K562 (cell line): ENCODE measurements around the gene KXD1. TPM values are rescaled to one million over a fixed set of nuclear protein-coding genes. Genes with fewer than 3 reads are reported as not detected.
A peak's percentile ranks its signal among the peaks of the same experiment; 100 is the strongest.

Experiments used
- E2F6 ChIP-seq, 2 experiments: IDR thresholded peaks; 2 replicates each; pipeline ENCODE4 v1.6.1; 2011; ENCODE audit warnings: borderline replicate concordance in 1 of 2, control low read depth in 1 of 2, low read depth in 1 of 2, low read length in 1 of 2, mild to moderate bottlenecking in 1 of 2, mixed read lengths in 1 of 2, moderate library complexity in 1 of 2; ENCODE audit not compliant: insufficient read depth in 1 of 2, insufficient read length in 1 of 2, poor library complexity in 1 of 2, severe bottlenecking in 1 of 2; ENCODE audit errors: extremely low read depth in 1 of 2
- HDAC2 ChIP-seq: fragments of 450-650 bp; IDR thresholded peaks from 2 replicates; pipeline ENCODE4 v1.6.1; 2016; ENCODE audit warnings: mild to moderate bottlenecking
- HLTF ChIP-seq: fragments of 450-650 bp; IDR thresholded peaks from 2 replicates; pipeline ENCODE4 v1.6.1; 2016
- KLF13 ChIP-seq: fragments of 450-650 bp; IDR thresholded peaks from 2 replicates; pipeline ENCODE4 v1.6.1; 2016; ENCODE audit warnings: missing genetic modification characterization, low read depth, mild to moderate bottlenecking, missing compliant biosample characterization, moderate library complexity, borderline replicate concordance
- MAX ChIP-seq: sonication (generic); formaldehyde crosslinking; IDR thresholded peaks from 2 replicates; pipeline ENCODE4 v1.9.0; 2022; ENCODE audit warnings: mild to moderate bottlenecking, missing genetic modification reagents
- MAZ ChIP-seq, 2 experiments: fragments of 450-650 bp in 1 of 2; sonication (generic) in 1 of 2; formaldehyde crosslinking; IDR thresholded peaks in 1 of 2; conservative IDR thresholded peaks in 1 of 2; 2 replicates each; pipeline versions ENCODE4 v1.4.0 to v1.5.0; 2020; ENCODE audit warnings: mild to moderate bottlenecking in 1 of 2, missing genetic modification reagents in 1 of 2
- PHF8 ChIP-seq: fragments of 200-600 bp; sonication (generic); IDR thresholded peaks from 2 replicates; pipeline ENCODE4 v1.6.1; 2012; ENCODE audit warnings: mixed run types, mild to moderate bottlenecking, inconsistent platforms, low read length, moderate library complexity, borderline replicate concordance
- PKNOX1 ChIP-seq: fragments of 450-650 bp; IDR thresholded peaks from 2 replicates; pipeline ENCODE4 v1.6.1; 2016
- RBM39 ChIP-seq: fragments of 200-400 bp; formaldehyde crosslinking; optimal IDR thresholded peaks from 2 replicates; pipeline ENCODE3; 2018; ENCODE audit warnings: low read depth, low read length
- REST ChIP-seq, 2 experiments: fragments of 450-650 bp; formaldehyde crosslinking in 1 of 2; IDR thresholded peaks; 2 replicates each; pipeline versions ENCODE4 v1.4.0 to v1.6.1; 2014 to 2020; ENCODE audit warnings: mild to moderate bottlenecking in 2 of 2, borderline replicate concordance in 1 of 2, low read depth in 1 of 2
- SUPT5H ChIP-seq: fragments of 450-650 bp; IDR thresholded peaks from 2 replicates; pipeline ENCODE4 v1.6.1; 2016
- TFAP4 ChIP-seq: sonication (generic); formaldehyde crosslinking; IDR thresholded peaks from 2 replicates; pipeline ENCODE4 v1.8.0; 2022; ENCODE audit warnings: missing genetic modification reagents, mild to moderate bottlenecking, moderate library complexity, borderline replicate concordance
- polyA plus RNA-seq, 8 experiments: library from polyadenylated mRNA; depleted of rRNA in 4 of 8; stranded (reverse) in 5 of 8; unstranded in 3 of 8; fragments of >200 nt; fragmentation: Nextera tagmentation in 2 of 8; fragmentation: Illumina TruSeq in 1 of 8; extraction: Ambion mirVana in 2 of 8; extraction: Trizol in 1 of 8; gene quantifications; 2 replicates each; pipeline versions ENCODE4 v1.2.1 to v1.2.3, GENCODE V29; 2011 to 2014; ENCODE audit warnings: inconsistent platforms in 1 of 8, missing spikeins in 1 of 8
- total RNA-seq, 7 experiments: library from RNA; depleted of rRNA in 6 of 7; stranded (reverse); fragments of >200 nt in 6 of 7; fragmentation: Illumina TruSeq in 2 of 7; extraction: Trizol in 2 of 7; gene quantifications; 2 replicates each; pipeline versions ENCODE4 v1.2.1 to v1.2.3, GENCODE V29; 2011 to 2021; ENCODE audit warnings: low replicate concordance in 1 of 7

Gene KXD1
- total and polyA plus RNA-seq, 9 of the 15 experiments (the other 6 are each of a cell fraction or from before 2014, with no cell fraction given): 21.9 to 210 (median 118) TPM

- TF ChIP-seq MAX (CRISPR knock-in tag): peak; percentile 62
- peak in 1 of 2 experiments; percentile 54 for TF ChIP-seq E2F6 (IDR thresholded peaks at IDR 0.05; ENCODE audit: borderline replicate concordance in 1 of 2, extremely low read depth in 1 of 2, insufficient read depth in 1 of 2, insufficient read length in 1 of 2, low read depth in 1 of 2, low read length in 1 of 2, poor library complexity in 1 of 2, severe bottlenecking in 1 of 2)
- TF ChIP-seq KLF13 (tag): peak; percentile 58; the same call in 1 of the 2 replicates
- TF ChIP-seq RBM39: peak; percentile 7
- TF ChIP-seq HLTF: 0 out of 2 replicates have a peak, but pooled peaks have one; percentile 23
- peak; percentile 56; the same call in 1 of the 2 replicates for TF ChIP-seq TFAP4 (CRISPR knock-in tag)
- peak; percentile 26 to 61; a peak in 3 of 4 replicates for TF ChIP-seq MAZ (CRISPR knock-in tag; conservative IDR thresholded peaks at IDR 0.05 in 1 of 2, IDR thresholded peaks at IDR 0.05 in 1 of 2)
- peak; percentile 33; the same call in 1 of the 2 replicates for TF ChIP-seq PHF8
- peak; percentile 45; the same call in 1 of the 2 replicates for TF ChIP-seq REST (IDR thresholded peaks at IDR 0.05; ENCODE audit: borderline replicate concordance)
- TF ChIP-seq REST (CRISPR knock-in tag; IDR thresholded peaks at IDR 0.05; ENCODE audit: low read depth): no peak
- peak; percentile 56; the same call in 1 of the 2 replicates for TF ChIP-seq HDAC2
- 0 out of 2 replicates have a peak, but pooled peaks have one; percentile 28 for TF ChIP-seq SUPT5H
- 0 out of 2 replicates have a peak, but pooled peaks have one; percentile 8 for TF ChIP-seq PKNOX1
These were observed 32.9 kb downstream of the KXD1 start (continued) for GRCh38 chr19:18590273-18591272.
